GM18868 (cell line): ENCODE measurements around the gene SHANK2.

Source experiments
- ATAC-seq: cut with Tn5 transposase; IDR thresholded peaks from one replicate; pipeline ENCODE4 v1.9.1; 2021; ENCODE audit warnings: mild to moderate bottlenecking, moderate library complexity; ENCODE audit not compliant: unreplicated experiment

Gene SHANK2

DNA sequence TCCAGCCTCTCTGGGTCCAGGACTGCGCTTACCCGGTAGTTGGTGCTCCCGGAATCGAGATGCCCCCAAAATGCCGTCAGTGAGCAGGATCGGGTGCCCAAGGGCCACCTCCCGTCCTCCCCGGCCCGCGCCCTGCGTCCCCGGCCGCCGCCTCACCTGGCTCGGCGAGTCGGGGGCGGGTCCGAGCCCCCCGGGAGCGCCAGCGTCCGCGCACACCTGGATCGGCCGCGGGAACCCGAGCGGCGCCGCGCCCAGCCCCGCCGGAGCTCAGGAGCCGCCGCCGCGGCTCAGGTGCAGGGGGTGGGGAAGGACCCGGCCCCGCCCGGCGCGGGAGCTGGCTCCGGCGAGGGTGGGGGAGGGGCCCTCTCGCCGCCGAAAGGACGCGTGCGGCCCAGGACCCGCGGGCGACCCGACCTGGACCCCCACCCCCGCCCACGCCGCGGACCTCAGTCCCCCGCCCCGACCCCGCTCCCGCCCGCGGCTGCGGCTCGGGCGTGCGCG, at the start of gene SHANK2:
Gene SHANK2, minus strand, starts transcription at position 309 of the 501 bp plus-strand sequence. CDS start 105,251 bp downstream, outside the sequence.
- ATAC-seq = no peak

DNA sequence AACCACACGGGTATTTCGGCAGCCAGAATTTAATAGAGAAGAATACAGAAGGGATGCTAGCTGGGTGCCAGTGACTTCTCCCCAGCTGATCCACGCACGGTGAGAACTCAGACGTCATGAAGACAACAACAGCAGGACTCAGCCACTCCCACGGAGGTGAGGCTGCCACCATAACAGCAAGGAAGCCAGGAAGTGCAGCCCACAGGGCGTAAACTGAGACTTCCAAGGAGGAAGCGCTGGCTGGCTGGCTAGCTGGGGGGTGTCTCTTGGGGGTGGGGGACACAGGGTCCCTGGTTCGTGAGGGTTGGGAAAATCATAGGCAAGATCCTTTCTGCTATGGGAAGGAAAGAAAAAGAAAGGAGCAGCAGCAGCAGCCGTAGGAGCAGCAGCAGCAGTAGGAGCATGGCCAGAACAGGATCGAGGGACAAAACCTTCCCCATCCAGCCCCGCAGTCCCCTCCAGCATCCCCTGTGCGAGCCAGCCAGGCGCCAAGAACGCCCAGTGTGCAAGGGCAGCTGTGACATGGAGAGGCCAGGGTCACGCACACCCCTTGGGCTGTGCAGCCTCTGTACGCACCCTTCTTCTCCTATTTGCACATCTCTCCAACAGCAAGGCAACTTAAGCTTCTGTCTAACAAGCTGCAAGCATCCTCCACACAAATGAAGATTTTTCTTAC, 49.6 kb upstream of the SHANK2 start:
- no peak for ATAC-seq

DNA sequence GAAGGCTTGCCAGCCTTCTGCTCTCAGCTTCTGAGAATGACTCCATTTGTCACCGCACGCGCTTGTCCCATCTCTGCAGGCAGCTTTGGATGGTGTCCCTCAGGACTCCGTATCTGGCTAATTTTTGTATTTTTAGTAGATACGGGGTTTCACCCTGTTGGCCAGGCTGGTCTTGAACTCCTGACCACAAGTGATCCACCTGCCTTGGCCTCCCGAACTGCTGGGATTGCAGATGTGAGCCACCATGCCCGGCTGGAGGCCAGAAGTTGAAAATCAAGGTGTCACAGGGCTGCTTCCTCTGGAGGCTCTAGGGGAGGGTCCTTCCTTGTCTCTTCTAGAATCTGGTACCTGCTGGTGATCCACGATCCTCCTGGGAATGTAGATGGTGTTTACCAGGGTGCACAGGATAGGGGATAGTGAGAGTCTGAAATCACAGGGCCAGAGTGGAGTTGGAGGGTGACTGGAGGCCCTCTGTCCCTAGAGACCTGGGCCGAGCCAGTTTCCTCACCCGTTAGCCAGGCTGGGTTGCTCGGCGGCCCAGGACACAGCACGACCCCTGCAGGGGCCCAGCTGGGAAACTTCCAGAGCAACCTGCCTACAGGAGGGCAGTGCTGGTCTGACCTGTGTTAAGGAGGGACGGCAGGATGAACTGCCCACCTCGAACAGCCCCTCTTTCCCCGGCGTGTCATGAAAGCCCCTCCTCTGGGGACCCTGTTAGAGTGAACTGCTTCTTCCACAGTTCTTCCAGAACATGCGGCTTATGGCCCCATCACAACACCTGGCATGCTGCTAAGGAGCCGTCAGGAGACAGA, 48.9 kb upstream of the SHANK2 start:
- ATAC-seq = no peak

DNA sequence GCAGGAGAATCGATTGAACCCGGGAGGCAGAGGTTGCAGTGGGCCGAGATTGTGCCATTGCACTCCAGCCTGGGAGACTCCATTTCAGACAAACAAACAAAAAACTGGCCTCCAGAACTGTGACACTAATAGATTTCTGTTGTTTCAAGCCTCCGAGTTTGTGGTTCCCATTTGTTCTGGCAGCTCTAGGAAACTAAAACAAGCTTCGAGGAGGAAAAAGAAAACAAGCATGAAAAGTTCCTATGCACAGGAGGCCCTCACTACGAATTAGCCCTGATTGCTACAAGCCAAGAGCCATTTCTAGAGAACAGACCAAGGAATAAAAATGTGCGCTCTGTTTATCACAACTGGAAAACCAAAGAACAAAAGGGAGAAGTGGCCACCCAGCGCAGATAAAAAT, 47.8 kb upstream of the SHANK2 start:
- no peak for ATAC-seq

DNA sequence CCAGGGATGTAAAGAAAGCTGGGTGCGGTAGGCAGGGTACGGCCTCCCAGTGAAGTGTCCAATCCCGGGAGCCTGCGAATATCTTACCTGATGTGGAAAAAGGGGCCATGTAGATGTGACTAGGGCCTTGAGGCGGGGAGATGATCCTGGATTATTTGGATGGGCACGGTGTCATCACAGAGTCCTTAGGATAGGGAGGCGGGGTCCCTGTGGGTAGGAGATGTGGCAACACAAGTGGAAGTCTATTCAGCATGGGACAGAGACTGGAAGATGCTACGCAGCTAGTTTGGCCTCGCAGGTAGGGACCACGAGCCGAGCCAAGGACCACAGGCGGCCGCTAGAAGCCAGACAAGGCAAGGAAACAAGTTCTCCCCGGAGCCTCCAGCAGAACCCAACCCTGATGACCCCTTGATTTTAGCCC, 46.4 kb upstream of the SHANK2 start:
- ATAC-seq = no peak

DNA sequence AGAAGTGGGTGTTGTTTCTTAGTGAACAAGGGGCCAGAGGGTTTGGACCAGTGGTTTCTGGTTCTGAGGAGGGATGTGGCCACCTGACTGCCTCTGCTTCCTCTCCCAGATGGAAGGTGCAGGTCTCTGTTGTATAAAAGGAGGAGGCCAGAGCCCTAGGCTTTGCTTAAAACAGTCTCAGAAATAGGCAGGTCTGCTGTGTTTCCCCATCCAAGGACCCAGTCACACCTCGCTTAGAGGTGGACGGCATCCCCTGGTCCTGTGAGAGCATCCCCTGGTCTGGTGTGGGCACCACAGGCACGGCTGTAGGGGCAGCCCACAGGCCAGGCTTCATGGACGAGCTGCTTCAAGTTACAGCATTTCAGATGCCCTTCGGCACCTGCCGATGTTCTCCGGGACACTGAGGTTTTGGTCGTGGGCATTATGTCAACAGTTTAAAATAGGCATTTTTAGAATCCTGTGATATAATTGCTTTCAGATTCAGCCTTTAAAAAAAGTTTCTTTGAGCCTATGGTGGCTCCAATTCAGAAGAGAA, 45.7 kb upstream of the SHANK2 start:
- no peak for ATAC-seq

DNA sequence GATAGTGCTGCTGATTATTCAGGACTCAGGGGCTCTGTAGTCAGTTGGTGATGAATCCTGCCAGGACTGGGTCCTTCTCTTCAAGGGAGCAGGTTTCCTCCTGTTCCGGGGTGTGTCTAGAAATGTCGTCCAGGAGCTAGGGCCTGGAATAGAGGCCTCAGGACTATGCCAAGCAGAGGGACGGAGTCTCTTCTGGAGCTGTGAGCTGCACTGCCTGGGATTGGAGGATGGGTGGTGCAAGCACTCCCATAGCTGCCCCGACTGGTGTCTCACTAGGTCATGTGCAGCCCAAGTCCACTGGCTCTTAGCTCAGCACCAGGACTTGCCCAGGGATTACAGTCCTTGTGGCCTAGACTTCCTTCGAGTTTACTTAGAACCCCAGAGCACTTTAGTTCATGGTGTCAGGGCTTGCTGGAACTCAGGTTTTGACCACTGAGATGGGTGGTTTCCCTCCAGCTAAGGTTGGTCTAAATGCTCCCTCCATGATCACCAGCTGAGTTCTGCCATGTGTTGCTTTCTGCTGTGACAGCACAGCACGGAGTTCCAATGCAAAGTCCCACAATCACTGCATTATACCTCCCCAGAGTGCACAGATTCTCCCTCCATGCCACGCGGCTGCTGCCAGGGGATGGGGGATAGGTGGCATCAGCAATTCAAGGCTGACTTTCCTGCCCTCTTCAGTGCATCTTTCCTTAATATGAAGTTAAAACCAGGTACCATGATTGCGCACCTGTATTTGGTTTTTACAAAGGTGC, 42.6 kb upstream of the SHANK2 start:
- ATAC-seq = no peak

DNA sequence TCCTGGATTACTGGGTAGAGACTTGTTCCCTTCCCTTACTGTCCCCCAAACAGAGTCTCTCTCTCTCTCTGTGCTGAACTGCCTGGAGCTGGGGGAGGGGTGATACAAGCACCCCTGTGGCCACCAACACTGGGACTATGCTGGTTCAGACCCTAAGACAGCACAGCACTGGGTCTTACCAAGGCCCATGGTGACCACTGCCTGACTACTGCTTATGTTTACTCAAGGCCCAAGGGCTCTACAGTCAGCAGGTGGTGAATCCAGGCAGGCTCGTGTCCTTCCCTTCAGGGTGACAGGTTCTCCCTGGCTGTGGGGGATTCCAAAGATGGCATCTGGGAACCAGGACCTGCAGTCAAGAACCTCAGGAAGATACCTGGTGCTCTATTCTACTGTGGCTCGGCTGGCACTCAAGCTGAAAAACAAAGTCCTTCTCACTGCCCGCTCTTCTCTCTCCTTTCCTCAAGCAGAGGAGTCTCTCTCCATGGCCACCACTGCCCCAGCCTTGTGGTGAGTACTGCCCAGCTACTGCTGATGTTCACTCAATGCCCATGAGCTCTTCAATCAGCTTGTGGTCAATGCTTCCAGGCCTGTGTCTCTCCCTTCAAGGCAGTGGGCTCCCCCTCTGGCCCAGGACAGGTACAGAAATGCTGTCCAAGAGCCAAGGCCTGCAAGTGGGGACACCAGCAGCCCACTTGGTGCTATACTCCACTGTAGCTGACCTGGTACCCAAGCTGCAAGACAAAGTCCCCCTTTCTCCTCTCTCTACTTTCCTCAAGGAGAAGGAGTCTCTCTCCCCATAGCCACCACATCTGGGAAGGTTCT, 41.8 kb upstream of the SHANK2 start:
- no peak for ATAC-seq

DNA sequence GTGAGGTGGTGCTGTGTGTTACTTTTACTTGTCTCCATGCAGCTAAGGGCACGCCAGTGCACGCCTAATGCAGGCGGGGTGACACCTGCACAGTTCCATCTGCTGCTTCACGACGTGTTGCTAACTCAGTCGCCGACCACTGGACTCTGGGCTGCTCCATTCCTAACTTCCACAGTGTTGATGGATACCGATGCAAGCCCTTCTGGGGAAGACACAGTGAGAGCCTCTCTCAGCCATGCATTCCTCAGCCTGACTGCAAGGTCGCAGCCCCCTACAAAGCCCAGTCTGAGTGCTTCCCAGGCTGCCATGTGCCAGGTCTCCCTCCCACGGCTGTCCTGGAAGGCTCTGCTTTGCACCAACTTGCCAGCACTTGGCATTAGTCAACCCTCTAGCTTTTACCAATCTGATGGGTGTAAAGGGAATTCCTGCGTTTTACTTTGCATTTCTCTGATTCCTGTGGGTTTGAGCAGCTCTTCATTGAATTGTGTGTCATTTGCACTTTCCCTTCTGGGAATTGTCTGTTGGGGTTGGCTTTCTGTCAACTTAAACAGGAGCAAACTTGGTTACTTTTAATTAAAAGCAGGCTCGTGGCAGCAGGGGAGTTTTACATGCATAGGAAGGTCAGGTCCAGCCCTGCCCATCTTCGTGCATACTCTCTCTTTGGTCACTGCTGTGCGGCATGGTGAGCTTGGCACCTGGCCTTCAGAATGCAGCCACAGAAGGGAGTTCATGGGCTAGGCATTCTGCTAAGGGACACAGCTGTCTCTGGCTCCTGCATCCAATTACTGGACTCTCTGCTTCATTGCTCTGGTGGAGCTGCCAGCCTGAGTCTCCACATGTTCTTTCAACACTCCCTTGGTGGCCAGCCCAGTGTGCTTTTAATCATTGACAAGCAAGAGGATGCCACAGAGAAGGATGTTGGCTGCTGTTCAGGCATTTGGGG, 34.6 kb upstream of the SHANK2 start:
- no peak for ATAC-seq

DNA sequence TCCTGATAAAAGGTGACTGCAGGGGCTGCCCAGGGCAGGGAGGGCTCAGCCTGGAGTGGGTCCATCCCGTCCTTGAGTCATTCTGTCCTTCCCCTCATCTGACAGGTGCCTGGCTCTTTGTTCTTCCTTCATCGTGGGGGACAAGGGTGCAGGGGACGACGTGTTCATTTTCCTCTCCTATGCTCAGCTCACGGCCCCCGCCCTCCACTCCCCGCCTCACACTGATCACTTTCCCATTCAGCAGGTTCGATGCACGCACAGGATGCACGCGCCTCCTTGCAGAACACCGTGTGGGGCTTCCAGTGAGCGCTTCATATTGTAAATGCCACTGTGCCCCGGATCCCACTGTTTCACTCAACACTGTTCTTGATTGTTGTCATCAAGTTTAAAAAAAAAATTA, 32.7 kb upstream of the SHANK2 start:
- no peak for ATAC-seq

DNA sequence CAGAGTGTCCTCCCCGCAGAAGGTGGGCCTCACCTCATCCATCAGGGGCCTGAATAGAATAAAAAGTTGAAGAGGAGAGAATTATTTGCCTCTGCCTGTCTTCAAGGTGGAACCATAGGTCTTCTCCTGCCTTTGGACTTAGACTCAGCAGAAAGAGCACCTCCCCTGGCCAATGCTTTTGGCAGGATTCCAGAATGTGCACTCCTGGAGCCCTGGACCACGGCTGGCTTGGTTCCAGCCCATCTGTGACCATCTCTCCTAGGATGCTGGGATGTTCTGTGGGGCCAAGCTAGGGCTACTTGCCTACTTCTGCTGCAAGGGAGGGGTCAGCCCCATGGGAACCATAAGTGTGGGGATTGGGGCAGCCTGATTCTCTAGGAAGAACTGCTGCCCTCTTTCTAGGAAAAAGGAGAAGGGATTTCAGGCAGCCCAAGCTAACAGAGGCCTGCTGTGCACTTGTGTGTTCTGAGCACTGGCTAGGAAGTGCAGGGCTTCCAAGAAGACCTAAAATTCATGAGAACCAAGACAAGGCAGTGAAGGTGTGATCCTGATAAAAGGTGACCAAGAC, 32.2 kb upstream of the SHANK2 start:
- ATAC-seq = no peak

DNA sequence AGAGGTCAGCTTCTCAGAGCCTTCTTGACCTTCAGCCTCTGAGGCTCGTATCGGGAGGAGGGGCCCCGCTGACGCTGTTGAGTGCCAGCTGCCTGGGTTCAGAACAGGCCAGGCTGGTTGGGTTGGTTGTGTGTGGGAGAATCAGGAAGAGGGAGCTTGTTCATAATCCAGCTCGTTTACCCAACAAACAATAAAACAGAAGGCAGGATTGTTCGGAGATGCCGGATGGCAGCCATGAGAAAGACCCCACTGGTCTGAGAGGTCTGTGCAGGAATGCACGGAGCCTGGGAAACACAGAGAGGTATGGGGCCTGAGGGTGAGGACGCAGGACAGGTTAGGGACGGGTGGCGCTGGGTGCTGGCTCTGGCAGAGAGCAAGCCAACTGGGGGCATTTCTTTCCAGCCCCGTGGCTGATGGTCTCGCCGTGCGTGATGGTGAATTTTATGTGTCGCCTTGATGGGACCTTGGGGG, 31.6 kb upstream of the SHANK2 start:
- ATAC-seq = no peak

DNA sequence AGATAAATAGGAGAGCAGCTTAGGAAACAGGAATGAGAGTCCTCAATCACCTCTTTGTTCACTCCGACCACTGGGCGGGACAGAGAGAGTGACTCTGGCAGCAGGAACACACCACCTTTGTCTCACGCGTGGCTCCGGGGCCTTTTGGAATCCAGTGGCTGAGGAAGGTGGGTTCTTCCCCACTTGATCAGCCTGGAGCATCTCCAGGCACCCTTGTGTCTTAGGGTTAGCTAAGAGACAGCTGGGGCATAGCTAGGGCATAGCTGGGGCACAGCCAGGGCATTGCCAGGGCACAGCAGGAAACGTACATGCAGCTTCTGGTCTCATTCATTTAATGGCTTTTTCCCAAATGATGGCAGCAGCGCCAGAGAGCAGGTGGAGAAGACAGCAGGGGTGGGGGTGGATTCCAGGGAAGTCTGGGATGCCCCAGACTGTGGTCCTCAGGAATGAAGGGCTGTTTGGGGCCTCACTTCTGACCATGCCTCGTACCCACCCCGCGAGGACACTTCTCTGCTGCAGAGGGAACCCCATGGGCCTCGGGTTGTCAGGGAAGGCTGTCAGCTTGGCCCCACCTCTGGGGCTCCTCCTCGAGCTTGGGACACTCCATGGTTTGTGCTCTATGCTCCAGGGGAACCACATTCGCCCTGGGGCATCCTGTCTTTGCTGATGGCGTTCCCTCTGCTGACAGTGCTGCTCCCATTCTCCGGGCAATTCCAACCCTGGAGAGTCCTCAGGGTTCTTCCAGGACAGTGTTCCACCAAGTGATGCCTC, 30.4 kb upstream of the SHANK2 start:
- ATAC-seq = no peak

DNA sequence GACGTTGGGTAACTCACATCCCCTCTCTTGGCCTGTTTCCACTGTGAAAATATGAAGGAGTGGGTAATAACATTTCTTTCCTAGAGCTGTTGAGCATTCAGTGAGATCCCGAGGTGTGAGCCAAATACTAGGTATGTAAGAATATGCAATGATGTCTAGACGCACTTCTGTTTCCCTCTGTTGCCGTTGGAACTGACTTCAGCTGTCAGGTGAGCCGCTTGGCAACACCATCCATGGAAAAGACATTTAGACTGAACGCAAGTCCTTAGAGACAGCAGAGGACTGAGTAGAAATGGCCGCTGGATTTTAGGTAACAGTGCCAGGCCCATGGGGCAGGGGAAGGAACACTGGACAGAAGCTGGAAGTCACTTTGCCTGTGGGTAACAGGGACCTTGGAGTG, 29.5 kb upstream of the SHANK2 start:
- no peak for ATAC-seq

DNA sequence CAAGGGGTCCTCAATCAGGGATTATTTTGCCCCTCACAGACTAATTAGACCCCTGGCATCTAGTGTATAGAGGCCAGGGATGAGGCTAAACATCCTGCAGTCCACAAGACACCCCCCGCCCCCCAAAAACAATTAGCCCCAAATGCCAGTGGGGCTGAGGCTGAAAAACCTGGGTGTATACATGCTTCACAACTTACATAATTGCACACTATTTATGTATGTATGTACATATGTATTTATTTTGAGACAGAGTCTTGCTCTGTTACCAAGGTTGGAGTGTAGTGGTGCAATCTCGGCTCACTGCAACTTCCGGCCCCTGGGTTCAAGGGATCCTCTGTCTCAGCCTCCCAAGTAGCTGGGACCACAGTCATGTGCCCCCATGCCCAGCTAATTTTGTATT, 28.8 kb upstream of the SHANK2 start:
- ATAC-seq = no peak

DNA sequence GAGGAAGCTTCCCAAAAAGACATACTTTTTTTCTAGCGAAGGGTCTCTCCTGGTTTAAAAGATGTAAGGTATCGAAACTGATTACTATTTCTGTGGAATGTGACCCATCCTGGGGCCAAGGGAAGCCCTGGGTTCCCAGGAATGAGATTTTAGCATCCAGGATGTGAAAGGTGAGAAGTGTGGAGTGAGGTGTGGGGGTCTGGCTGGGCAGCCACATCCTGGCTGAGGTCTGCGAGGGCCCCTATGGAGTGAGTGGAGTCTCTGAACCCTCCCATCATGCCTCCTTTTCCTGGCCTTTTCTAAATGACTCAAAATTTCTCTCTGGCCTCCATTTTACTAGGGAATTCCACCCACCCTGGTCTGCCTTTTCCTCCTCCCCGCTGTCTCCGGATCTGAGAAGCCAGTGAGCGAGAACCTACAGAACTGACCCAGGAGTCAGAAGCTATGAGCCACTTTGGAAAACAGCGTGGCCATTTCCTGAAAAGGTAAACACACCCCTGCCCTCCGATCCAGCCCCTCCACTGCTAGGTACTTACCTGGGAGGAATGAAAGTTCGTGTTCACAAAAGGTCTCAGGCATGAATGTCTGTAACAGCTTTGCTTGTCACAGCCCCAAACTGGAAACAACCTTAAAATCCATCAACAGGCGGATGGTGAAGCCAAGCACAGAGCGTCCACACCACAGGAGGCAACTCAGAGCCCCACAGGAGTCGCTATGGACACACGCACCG, 27.7 kb upstream of the SHANK2 start:
- no peak for ATAC-seq

DNA sequence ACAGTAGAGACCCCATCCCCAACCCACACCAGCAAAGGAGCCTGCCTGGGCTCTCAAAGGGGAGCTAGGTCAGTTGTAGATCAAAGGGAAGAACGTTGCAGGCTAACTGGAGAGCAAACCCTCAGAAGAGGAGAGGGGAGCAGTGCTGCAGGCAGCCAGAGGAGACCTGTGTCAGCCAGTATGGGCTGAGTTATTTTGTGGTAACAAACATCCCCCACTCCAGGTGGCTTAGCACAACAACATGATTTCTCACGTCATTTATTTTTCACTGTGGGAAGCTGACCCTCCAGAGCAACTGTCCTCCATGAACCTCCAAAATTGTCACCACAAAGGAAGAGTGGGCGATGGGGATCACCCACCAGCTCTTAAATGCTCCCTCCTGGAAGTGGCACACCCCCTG, 19.8 kb upstream of the SHANK2 start:
- ATAC-seq = no peak
